HG03457 (cell line): ENCODE data around the gene AMN1.
"Not testable (repeated sequence)": the region's sequence is repeated elsewhere in the genome, so short reads cannot be mapped to it uniquely, and the experiment has no call there.

ENCODE experiments used
- ATAC-seq: cut with Tn5 transposase; IDR thresholded peaks from one replicate; pipeline ENCODE4 v1.9.1; 2021; ENCODE audit warnings: moderate number of reproducible peaks; ENCODE audit not compliant: unreplicated experiment

AMN1 gene

DNA sequence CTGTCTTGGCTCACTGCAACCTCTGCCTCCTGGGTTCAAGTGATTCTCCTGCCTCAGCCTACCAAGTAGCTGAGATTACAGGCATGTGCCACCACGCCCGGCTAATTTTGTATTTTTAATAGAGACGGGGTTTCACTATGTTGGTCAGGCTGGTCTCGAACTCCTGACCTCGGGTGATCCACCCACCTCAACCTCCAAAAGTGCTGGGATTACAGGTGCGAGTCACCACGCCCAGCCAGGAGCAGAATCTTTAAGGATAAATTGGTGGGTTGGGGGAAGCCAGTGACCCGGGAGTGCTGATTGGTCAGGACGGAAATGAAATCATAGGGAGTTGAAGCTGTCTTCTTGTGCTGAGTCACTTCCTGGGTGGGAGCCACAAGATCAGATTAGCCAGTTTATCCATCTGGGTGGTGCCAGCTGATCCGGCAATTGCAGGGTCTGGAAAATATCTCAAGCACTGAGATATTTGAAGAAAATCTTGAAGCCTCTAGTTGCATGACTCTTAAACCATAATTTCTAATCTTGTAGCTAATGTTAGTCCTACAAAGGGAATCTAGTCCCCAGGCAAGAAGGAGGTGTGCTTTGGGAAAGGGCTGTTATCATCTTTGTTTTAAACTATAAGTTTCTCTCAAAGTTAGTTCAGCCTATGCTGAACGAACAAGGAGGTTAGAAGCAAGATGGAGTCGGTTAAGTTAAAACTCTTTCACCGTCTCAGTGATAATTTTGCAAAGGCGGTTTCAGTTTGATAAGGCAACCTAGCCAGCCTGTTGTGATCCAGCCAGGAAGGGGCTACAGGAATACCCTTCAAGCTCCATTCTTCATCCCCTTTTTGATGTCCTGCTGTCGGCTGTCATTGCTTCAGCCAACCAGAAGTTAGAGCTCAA, 5.0 kb upstream of the AMN1 start:
- ATAC-seq, result not testable (repeated sequence)

DNA sequence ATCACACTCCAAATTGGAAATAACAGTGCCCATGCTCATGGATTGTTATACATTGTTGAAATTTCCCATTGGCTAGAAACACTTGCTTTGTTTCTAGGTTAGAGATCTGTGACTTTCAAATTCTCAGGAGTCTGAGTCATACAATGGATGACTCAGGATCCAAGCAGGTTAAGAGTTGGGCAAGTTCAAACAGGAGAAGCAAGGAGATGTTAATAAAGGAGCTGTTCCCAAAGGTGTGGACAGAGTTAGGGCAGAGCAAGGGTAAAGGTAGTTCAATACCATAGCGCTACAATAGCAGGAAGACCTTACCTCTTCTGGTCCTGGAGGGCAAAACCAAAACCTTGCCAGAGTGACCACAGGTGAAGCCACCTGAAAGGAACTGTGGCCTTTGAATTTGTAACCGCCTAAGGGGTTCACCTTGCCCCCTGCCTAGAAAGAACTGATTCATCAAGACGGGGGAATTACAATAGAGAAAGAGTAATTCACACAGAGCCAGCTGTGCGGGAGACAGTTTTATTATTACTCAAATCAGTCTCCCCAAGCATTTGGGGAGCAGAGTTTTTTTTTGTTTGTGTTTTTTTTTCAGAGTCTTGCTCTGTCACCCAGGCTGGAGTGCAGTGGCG, 4.2 kb upstream of the AMN1 start:
- no peak for ATAC-seq

- ATAC-seq, result not testable (repeated sequence)
These were observed 2.4 kb upstream of the AMN1 start for GRCh38 chr12:31731203-31731602.

GRCh38 chr12:31729705-31730104, 884 bp upstream of the AMN1 start:
- ATAC-seq, result no peak

DNA sequence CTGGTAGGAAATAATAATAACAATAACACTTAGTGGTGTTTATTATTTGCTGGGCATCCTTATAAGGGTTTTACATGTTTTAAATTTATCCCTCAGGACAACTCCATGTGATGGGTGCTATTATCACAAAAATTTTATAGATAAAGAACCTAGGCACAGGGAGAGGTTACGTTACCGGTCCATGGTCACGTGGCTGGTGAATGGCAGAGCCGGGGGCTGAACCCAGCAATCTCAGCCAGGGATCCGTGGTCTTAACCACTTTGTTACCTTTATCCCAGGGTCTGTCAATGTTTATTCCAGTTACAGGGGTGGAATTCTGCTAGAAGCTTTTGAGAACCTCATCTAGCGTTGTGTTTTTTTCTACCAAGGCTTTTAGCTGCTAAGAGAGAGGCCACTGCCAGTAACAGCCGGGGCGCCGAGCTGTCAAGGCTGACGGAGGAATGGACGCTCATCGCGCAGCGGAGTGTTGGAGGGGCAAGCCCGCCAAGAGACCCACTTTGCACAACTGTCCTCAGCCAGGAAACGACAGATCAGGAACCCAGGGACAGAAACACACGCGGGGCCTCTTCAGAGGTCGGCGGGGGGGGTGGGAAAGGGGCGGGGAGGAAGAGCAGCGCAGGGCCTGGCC, 418 bp downstream of the AMN1 start:
- ATAC-seq, result no peak

GRCh38 chr12:31727192-31727591, 1.6 kb downstream of the AMN1 start:
- ATAC-seq, result no peak

- no peak for ATAC-seq
These were observed 2.2 kb downstream of the AMN1 start for GRCh38 chr12:31726575-31726974.

GRCh38 chr12:31724557-31724956, 4.3 kb downstream of the AMN1 start:
- no peak for ATAC-seq

- ATAC-seq, result no peak
These were observed 6.2 kb downstream of the AMN1 start for GRCh38 chr12:31722580-31722979.

DNA sequence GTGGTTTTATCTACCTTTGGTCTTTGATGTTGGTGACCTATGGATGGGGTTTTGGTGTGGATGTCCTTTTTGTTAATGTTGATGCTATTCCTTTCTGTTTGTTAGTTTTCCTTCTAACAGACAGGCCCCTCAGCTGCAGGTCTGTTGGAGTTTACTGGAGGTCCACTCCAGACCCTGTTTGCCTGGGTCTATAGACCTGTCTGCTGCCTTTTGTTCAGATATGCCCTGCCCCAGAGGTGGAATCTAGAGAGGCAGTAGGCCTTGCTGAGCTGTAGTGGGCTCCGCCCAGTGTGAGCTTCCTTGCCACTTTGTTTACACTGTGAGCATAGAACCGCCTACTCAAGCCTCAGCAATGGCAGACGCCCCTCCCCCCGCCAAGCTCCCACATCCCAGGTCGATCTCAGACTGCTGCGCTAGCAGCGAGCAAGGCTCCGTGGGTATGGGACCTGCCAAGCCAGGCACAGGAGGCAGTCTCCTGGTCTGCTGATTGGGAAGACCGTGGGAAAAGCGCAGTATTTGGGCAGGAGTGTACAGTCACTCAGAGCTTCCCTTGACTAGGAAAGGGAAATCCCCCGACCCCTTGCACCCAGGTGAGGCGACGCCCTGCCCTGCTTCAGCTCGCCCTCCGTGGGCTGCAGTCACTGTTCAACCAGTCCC, 10.2 kb downstream of the AMN1 start:
- not testable (repeated sequence) for ATAC-seq

- ATAC-seq, result not testable (repeated sequence)
These were observed 11.8 kb downstream of the AMN1 start for GRCh38 chr12:31716998-31717397.

DNA sequence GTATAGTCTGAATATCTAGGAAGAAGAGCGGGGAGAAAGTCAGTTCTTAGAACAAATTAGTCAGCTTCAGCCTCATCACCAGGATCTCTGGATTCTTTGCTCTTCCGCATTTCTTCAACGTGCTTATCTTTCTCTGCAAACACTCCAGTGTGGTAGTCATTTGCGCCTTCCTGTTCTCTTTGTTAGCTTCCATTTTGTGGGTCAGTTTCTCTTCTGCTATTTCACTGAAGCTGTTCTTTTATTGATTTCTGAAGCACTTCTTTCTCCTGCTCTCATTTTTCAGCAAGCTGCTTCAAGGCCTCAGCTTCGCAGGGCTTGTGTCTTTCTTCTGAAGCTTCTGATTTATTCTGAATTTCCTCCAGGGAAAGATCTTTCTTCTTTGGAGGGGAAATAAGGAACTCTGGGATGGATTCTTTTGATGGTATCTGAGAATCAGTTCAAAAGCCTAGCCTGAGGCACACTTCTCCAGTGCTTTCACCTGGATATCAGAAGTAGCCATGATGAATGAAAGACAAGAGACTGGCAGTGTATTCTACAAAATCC, 13.5 kb downstream of the AMN1 start:
- ATAC-seq, result no peak

- ATAC-seq, result no peak
These were observed 14.2 kb downstream of the AMN1 start for GRCh38 chr12:31714406-31715271.

GRCh38 chr12:31712877-31713276, 15.9 kb downstream of the AMN1 start:
- ATAC-seq, result no peak

- ATAC-seq, result no peak
These were observed 18.6 kb downstream of the AMN1 start for GRCh38 chr12:31710021-31710818.

- ATAC-seq, result not testable (repeated sequence)
These were observed 20.7 kb downstream of the AMN1 start for GRCh38 chr12:31708118-31708517.

DNA sequence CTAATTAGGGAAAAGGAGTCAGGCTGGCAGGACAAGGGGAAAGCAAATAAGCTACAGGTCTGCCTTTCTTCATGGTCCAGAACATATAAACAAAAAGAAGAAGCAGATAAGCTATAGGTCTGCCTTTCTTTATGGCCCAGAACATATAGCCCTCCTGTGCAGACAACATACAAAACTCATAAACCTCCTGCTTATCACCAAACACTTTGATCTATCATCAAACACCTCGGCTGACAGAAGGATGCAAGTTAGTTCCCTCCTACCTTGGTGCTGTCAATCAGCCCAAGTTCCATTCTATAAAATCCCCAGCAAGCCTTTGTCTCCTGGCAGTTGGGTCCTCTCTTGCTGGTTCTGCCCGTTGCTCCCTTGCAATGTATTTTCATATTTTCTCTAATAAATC, 23.2 kb downstream of the AMN1 start:
- ATAC-seq, result no peak

- no peak for ATAC-seq
These were observed 26.8 kb downstream of the AMN1 start for GRCh38 chr12:31702047-31702446.

- ATAC-seq, result not testable (repeated sequence)
These were observed 38.9 kb downstream of the AMN1 start for GRCh38 chr12:31689921-31690320.
